GM21360 (cell line): ENCODE results near the gene ATP10A.

ENCODE experiments used
- ATAC-seq: cut with Tn5 transposase; IDR thresholded peaks from one replicate; pipeline ENCODE4 v1.9.1; 2021; ENCODE audit warnings: mild to moderate bottlenecking, moderate library complexity; ENCODE audit not compliant: unreplicated experiment

Gene ATP10A

GRCh38 chr15:25838191-25838870 is 24.8 kb downstream of the ATP10A start:
- no peak for ATAC-seq

- ATAC-seq = no peak
Measured at GRCh38 chr15:25832158-25832557, 31.0 kb downstream of the ATP10A start.

GRCh38 chr15:25830844-25831451 is 32.2 kb downstream of the ATP10A start:
- no peak for ATAC-seq

GRCh38 chr15:25829073-25829472 is 34.1 kb downstream of the ATP10A start:
- ATAC-seq = no peak

- ATAC-seq = no peak
Measured at GRCh38 chr15:25825207-25825606, 37.9 kb downstream of the ATP10A start.

GRCh38 chr15:25824618-25825017 is 38.5 kb downstream of the ATP10A start:
- ATAC-seq = no peak

- ATAC-seq = no peak
Measured at GRCh38 chr15:25812845-25813244, 50.3 kb downstream of the ATP10A start.

GRCh38 chr15:25812073-25812472 is 51.1 kb downstream of the ATP10A start:
- no peak for ATAC-seq

- ATAC-seq = peak; percentile 59
Measured at GRCh38 chr15:25811481-25811906, 51.6 kb downstream of the ATP10A start.

- no peak for ATAC-seq
Measured at GRCh38 chr15:25810631-25811091, 52.5 kb downstream of the ATP10A start.

- no peak for ATAC-seq
Measured at GRCh38 chr15:25810154-25810553, 53.0 kb downstream of the ATP10A start.

- ATAC-seq = no peak
Measured at GRCh38 chr15:25807063-25807462, 56.1 kb downstream of the ATP10A start.

GRCh38 chr15:25805031-25805430 is 58.1 kb downstream of the ATP10A start:
- no peak for ATAC-seq

- no peak for ATAC-seq
Measured at GRCh38 chr15:25804451-25804850, 58.7 kb downstream of the ATP10A start.

- ATAC-seq = no peak
Measured at GRCh38 chr15:25803541-25803940, 59.6 kb downstream of the ATP10A start.

- no peak for ATAC-seq
Measured at GRCh38 chr15:25803036-25803435, 60.1 kb downstream of the ATP10A start.

- ATAC-seq = no peak
Measured at GRCh38 chr15:25802285-25802830, 60.8 kb downstream of the ATP10A start.

- no peak for ATAC-seq
Measured at GRCh38 chr15:25801586-25802284, 61.4 kb downstream of the ATP10A start.

GRCh38 chr15:25800761-25801515 is 62.2 kb downstream of the ATP10A start:
- ATAC-seq = no peak

GRCh38 chr15:25799906-25800700 is 63.0 kb downstream of the ATP10A start:
- ATAC-seq = no peak
